HepG2 (cell line): ENCODE measurements around the gene MFN2. TPM values are rescaled to one million over a fixed set of nuclear protein-coding genes. Genes with fewer than 3 reads are reported as not detected.

Experiments
- ADNP ChIP-seq: sonication (generic); formaldehyde crosslinking; IDR thresholded peaks from 2 replicates; pipeline ENCODE4 v1.4.0; 2020; ENCODE audit warnings: missing genetic modification reagents
- NFIB ChIP-seq: sonication (generic); formaldehyde crosslinking; IDR thresholded peaks from 2 replicates; pipeline ENCODE4 v1.9.0; 2021; ENCODE audit warnings: missing genetic modification reagents, mild to moderate bottlenecking, borderline replicate concordance
- PAF1 ChIP-seq: IDR thresholded peaks from 2 replicates; pipeline ENCODE4 v1.6.1; 2016; ENCODE audit warnings: missing genetic modification reagents, missing compliant biosample characterization
- POLR2G ChIP-seq: fragments of 200-400 bp; formaldehyde crosslinking; IDR thresholded peaks from 2 replicates; pipeline ENCODE4 v1.6.1; 2018; ENCODE audit warnings: mild to moderate bottlenecking, low read depth, low read length, moderate library complexity
- RARG ChIP-seq: sonication (generic); formaldehyde crosslinking; IDR thresholded peaks from 2 replicates; pipeline ENCODE4 v1.4.0; 2020; ENCODE audit warnings: low read depth, mild to moderate bottlenecking, missing genetic modification reagents
- RELA ChIP-seq: sonication (generic); formaldehyde crosslinking; IDR thresholded peaks from 2 replicates; pipeline ENCODE4 v1.4.0; 2020; ENCODE audit warnings: missing genetic modification reagents
- SMAD9 ChIP-seq: sonication (generic); formaldehyde crosslinking; IDR thresholded peaks from 2 replicates; pipeline ENCODE4 v1.5.1; 2020; ENCODE audit warnings: mild to moderate bottlenecking, missing genetic modification reagents
- SMARCE1 ChIP-seq: fragments of 450-650 bp; IDR thresholded peaks from 2 replicates; pipeline ENCODE4 v1.6.1; 2017; ENCODE audit warnings: borderline replicate concordance
- SPEN ChIP-seq: sonication (generic); formaldehyde crosslinking; IDR thresholded peaks from 2 replicates; pipeline ENCODE4 v1.5.1; 2020; ENCODE audit warnings: low read depth, mild to moderate bottlenecking, missing genetic modification reagents
- SRY ChIP-seq: sonication (generic); formaldehyde crosslinking; IDR thresholded peaks from 2 replicates; pipeline ENCODE4 v1.8.0; 2022; ENCODE audit warnings: mild to moderate bottlenecking, missing genetic modification reagents
- SUZ12 ChIP-seq: fragments of 150-350 bp; IDR thresholded peaks from 2 replicates; pipeline ENCODE4 v1.6.1; 2014; ENCODE audit warnings: low read depth, low read length
- polyA plus RNA-seq, 8 experiments: library from polyadenylated mRNA; depleted of rRNA in 3 of 8; stranded (reverse) in 7 of 8; unstranded in 1 of 8; fragments of >200 nt; fragmentation: Illumina TruSeq in 4 of 8; extraction: Trizol in 4 of 8; gene quantifications; 2 replicates each; pipeline versions ENCODE4 v1.2.1 to v1.2.3, GENCODE V29; 2011 to 2016; ENCODE audit warnings: low read depth in 4 of 8, missing spikeins in 1 of 8, mixed read lengths in 1 of 8; ENCODE audit not compliant: insufficient read depth in 1 of 8
- total RNA-seq, 5 experiments: library from RNA; depleted of rRNA; stranded (reverse); fragments of >200 nt; fragmentation: Illumina TruSeq; extraction: Trizol; gene quantifications; 2 replicates each; pipeline ENCODE4 v1.2.3, GENCODE V29; 2016; ENCODE audit warnings: low read depth in 1 of 5
- TF ChIP-seq, protein P1 (sequence below): sonication (generic); formaldehyde crosslinking; IDR thresholded peaks from 2 replicates; pipeline ENCODE4 v1.4.0; 2020; ENCODE audit warnings: missing genetic modification reagents
- TF ChIP-seq, protein P2 (sequence below): sonication (generic); formaldehyde crosslinking; IDR thresholded peaks from 2 replicates; pipeline ENCODE4 v1.8.1; 2022; ENCODE audit warnings: mild to moderate bottlenecking, missing genetic modification reagents
- TF ChIP-seq, protein P3 (sequence below): sonication (generic); formaldehyde crosslinking; IDR thresholded peaks from 2 replicates; pipeline ENCODE4 v1.9.0; 2022; ENCODE audit warnings: low read depth, missing genetic modification reagents
- TF ChIP-seq, protein P4 (sequence below), 2 experiments: sonication (generic) in 1 of 2; formaldehyde crosslinking in 1 of 2; IDR thresholded peaks; 2 replicates each; pipeline versions ENCODE4 v1.5.1 to v1.6.1; 2011 to 2020; ENCODE audit warnings: borderline replicate concordance in 1 of 2, low read depth in 1 of 2, low read length in 1 of 2, mild to moderate bottlenecking in 1 of 2, missing genetic modification reagents in 1 of 2, moderate library complexity in 1 of 2

Gene MFN2
- total and polyA plus RNA-seq, 2 of the 13 experiments (the other 11 are each of a cell fraction or from before 2014, with no cell fraction given): 38.7 to 60.9 TPM

DNA sequence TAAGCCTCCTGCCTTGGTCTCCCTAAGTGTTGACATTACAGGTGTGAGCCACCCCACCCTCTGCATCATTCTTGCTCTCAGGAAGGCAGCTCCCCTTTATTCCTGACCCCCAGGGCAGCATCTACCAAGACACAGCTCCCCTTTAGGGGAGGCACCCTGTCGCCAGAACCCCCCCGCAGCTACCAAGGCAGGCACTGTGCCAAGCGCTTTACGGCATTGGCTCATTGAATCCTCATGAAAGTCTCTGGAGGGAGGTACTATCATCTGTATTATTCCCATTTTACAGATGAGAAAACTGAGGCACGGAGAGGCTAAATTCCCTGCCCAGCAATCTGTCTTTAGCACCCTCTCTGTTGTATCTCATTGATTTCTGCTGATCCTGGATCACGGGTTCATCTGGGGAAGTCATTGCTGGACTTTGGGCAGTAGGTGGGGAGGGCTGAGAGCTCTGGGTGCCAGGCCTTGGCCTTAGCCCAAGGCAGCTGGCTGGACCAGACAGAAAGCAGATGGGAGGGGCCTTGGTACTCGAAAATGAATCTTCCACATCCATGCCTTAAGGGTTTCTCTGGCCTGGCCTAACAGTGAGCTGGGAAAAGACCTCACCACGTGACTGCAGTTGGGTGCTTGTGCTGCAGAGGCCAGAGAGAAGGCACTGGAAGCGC is 39.9 kb upstream of the MFN2 start (continued):
- TF ChIP-seq, protein P1, sequence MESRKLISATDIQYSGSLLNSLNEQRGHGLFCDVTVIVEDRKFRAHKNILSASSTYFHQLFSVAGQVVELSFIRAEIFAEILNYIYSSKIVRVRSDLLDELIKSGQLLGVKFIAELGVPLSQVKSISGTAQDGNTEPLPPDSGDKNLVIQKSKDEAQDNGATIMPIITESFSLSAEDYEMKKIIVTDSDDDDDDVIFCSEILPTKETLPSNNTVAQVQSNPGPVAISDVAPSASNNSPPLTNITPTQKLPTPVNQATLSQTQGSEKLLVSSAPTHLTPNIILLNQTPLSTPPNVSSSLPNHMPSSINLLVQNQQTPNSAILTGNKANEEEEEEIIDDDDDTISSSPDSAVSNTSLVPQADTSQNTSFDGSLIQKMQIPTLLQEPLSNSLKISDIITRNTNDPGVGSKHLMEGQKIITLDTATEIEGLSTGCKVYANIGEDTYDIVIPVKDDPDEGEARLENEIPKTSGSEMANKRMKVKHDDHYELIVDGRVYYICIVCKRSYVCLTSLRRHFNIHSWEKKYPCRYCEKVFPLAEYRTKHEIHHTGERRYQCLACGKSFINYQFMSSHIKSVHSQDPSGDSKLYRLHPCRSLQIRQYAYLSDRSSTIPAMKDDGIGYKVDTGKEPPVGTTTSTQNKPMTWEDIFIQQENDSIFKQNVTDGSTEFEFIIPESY (CRISPR knock-in tag): no peak
- TF ChIP-seq PAF1: no peak
- TF ChIP-seq SPEN: peak; percentile 34; the same call in 1 of the 2 replicates
- no peak for TF ChIP-seq RELA (CRISPR knock-in tag)
- no peak for TF ChIP-seq POLR2G
- TF ChIP-seq ADNP (CRISPR knock-in tag): peak; percentile 91
- TF ChIP-seq SMARCE1: no peak
- TF ChIP-seq SRY: no peak
- TF ChIP-seq, protein P2, sequence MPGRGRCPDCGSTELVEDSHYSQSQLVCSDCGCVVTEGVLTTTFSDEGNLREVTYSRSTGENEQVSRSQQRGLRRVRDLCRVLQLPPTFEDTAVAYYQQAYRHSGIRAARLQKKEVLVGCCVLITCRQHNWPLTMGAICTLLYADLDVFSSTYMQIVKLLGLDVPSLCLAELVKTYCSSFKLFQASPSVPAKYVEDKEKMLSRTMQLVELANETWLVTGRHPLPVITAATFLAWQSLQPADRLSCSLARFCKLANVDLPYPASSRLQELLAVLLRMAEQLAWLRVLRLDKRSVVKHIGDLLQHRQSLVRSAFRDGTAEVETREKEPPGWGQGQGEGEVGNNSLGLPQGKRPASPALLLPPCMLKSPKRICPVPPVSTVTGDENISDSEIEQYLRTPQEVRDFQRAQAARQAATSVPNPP (CRISPR knock-in tag): 0 out of 2 replicates have a peak, but pooled peaks have one; percentile 33
- TF ChIP-seq, protein P3, sequence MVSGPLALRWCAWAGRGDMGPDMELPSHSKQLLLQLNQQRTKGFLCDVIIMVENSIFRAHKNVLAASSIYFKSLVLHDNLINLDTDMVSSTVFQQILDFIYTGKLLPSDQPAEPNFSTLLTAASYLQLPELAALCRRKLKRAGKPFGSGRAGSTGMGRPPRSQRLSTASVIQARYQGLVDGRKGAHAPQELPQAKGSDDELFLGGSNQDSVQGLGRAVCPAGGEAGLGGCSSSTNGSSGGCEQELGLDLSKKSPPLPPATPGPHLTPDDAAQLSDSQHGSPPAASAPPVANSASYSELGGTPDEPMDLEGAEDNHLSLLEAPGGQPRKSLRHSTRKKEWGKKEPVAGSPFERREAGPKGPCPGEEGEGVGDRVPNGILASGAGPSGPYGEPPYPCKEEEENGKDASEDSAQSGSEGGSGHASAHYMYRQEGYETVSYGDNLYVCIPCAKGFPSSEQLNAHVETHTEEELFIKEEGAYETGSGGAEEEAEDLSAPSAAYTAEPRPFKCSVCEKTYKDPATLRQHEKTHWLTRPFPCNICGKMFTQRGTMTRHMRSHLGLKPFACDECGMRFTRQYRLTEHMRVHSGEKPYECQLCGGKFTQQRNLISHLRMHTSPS (CRISPR knock-in tag): 0 out of 2 replicates have a peak, but pooled peaks have one; percentile 47
- TF ChIP-seq SMAD9 (CRISPR knock-in tag): no peak
- TF ChIP-seq SUZ12: no peak
- TF ChIP-seq, protein P4, sequence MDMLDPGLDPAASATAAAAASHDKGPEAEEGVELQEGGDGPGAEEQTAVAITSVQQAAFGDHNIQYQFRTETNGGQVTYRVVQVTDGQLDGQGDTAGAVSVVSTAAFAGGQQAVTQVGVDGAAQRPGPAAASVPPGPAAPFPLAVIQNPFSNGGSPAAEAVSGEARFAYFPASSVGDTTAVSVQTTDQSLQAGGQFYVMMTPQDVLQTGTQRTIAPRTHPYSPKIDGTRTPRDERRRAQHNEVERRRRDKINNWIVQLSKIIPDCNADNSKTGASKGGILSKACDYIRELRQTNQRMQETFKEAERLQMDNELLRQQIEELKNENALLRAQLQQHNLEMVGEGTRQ (IDR thresholded peaks at IDR 0.05; ENCODE audit: low read depth, low read length): no peak
- TF ChIP-seq, protein P4 (CRISPR knock-in tag; IDR thresholded peaks at IDR 0.05; ENCODE audit: borderline replicate concordance): no peak
- no peak for TF ChIP-seq RARG (CRISPR knock-in tag)
- no peak for TF ChIP-seq NFIB
